Fibroblast of skin of left biceps (primary cell): ENCODE data around the gene TRH.
"Not testable (repeated sequence)": the region's sequence is repeated elsewhere in the genome, so short reads cannot be mapped to it uniquely, and the experiment has no call there.

Source experiments
- DNase-seq, 2 experiments: peaks; one replicate each; pipeline ENCODE4 v3.0.0-alpha.2; 2013; ENCODE audit warnings: low read depth in 2 of 2

TRH gene

GRCh38 chr3:129965937-129966336 is 8.6 kb upstream of the TRH start:
- no peak for DNase-seq

GRCh38 chr3:129966876-129967275 is 7.6 kb upstream of the TRH start:
- DNase-seq, result no peak

- DNase-seq, result no peak
Measured at GRCh38 chr3:129967761-129968160, 6.8 kb upstream of the TRH start.

GRCh38 chr3:129971351-129972052 is 3.0 kb upstream of the TRH start:
- no peak for DNase-seq

- no peak for DNase-seq
Measured at GRCh38 chr3:129972301-129972700, 2.2 kb upstream of the TRH start.

GRCh38 chr3:129973853-129974563 is 512 bp upstream of the TRH start:
- no peak for DNase-seq

GRCh38 chr3:129974833-129975704 is 549 bp downstream of the TRH start:
- no peak for DNase-seq

GRCh38 chr3:129975705-129976048 is 1.2 kb downstream of the TRH start:
- no peak for DNase-seq

GRCh38 chr3:129976286-129976685 is 1.8 kb downstream of the TRH start:
- no peak for DNase-seq

GRCh38 chr3:129978123-129978522 is 3.6 kb downstream of the TRH start:
- no peak for DNase-seq

- DNase-seq, result no peak
Measured at GRCh38 chr3:129979905-129980304, 5.4 kb downstream of the TRH start.

GRCh38 chr3:129983561-129983960 is 9.0 kb downstream of the TRH start:
- no peak for DNase-seq

GRCh38 chr3:129984125-129984524 is 9.6 kb downstream of the TRH start:
- DNase-seq, result no peak

GRCh38 chr3:129985113-129985512 is 10.6 kb downstream of the TRH start:
- DNase-seq, result no peak

GRCh38 chr3:129988429-129988828 is 13.9 kb downstream of the TRH start:
- no peak for DNase-seq

GRCh38 chr3:129989414-129989813 is 14.9 kb downstream of the TRH start:
- DNase-seq, result no peak

GRCh38 chr3:129992781-129993180 is 18.3 kb downstream of the TRH start:
- no peak for DNase-seq

- DNase-seq, result no peak
Measured at GRCh38 chr3:129994883-129995559, 20.5 kb downstream of the TRH start.

- DNase-seq, result no peak
Measured at GRCh38 chr3:129996073-129996472, 21.6 kb downstream of the TRH start.

GRCh38 chr3:129999176-129999575 is 24.7 kb downstream of the TRH start:
- not testable (repeated sequence) for DNase-seq

- DNase-seq, result not testable (repeated sequence)
Measured at GRCh38 chr3:130002666-130003598, 28.4 kb downstream of the TRH start.
